Testis (tissue), 2 donors: ENCODE measurements around the gene UCHL5.

Source experiments
- CTCF ChIP-seq, 3 experiments: fragments of 450-650 bp in 2 of 3; fragments of 200-600 bp in 1 of 3; sonication (generic) in 1 of 3; IDR thresholded peaks; one replicate each; pipeline ENCODE4 v1.5.1; 2016 to 2019; ENCODE audit warnings: antibody characterized with exemption in 3 of 3, mild to moderate bottlenecking in 2 of 3, moderate library complexity in 1 of 3
- POLR2A ChIP-seq: fragments of 450-650 bp; IDR thresholded peaks from one replicate; pipeline ENCODE4 v1.6.1; 2017; ENCODE audit warnings: antibody characterized with exemption, mild to moderate bottlenecking, moderate library complexity

- TF ChIP-seq CTCF (IDR thresholded peaks at IDR 0.05) = no peak
- TF ChIP-seq POLR2A = no peak
Measured at GRCh38 chr1:192977089-192977706, 82.0 kb downstream of the UCHL5 start.
